GM06990 (cell line): Measurements from ENCODE around the gene NEK1.

Source experiments
- DNase-seq: peaks from one replicate; pipeline ENCODE4 v3.0.0-alpha.2; 2011; ENCODE audit not compliant: insufficient read length; ENCODE audit errors: extremely low read depth
- H3K27me3 ChIP-seq: replicated peaks from 2 replicates; pipeline ENCODE4 v1.6.0; 2011; ENCODE audit warnings: low read length; ENCODE audit not compliant: control insufficient read depth, insufficient read depth
- H3K36me3 ChIP-seq: 2 replicates; pipeline ENCODE4 v1.5.1; 2011; ENCODE audit warnings: low read length; ENCODE audit not compliant: control insufficient read depth, insufficient read depth
- H3K4me3 ChIP-seq: replicated peaks from 2 replicates; pipeline ENCODE4 v1.5.1; 2011; ENCODE audit warnings: low read depth, mild to moderate bottlenecking, control low read depth, low read length
- TF ChIP-seq, protein P1 (sequence below): IDR thresholded peaks from 2 replicates; pipeline ENCODE4 v1.5.1; 2011; ENCODE audit warnings: low read length, control low read depth, mild to moderate bottlenecking, inconsistent platforms; ENCODE audit not compliant: insufficient read depth, poor library complexity, severe bottlenecking

Gene NEK1

DNA sequence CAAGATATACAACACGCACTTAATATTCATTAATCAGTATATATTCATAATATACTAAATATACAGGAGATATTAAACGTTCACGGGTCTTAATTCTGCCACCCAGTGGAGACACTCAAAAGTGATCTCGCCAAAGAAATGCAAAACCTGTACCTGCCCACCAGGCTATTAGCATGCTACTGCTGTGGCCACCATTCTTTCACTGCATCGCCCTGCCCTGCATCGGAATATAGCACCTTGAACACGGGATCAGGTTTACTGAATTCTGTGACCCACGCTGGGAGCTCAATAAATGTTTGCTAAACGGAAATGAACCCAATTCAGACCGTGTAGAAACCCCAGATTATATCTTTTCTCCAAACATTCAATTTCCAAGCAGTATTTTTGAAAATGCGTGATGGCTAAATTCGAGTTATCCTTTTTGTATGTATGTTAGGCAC, 7.2 kb upstream of the NEK1 start:
- TF ChIP-seq, protein P1, sequence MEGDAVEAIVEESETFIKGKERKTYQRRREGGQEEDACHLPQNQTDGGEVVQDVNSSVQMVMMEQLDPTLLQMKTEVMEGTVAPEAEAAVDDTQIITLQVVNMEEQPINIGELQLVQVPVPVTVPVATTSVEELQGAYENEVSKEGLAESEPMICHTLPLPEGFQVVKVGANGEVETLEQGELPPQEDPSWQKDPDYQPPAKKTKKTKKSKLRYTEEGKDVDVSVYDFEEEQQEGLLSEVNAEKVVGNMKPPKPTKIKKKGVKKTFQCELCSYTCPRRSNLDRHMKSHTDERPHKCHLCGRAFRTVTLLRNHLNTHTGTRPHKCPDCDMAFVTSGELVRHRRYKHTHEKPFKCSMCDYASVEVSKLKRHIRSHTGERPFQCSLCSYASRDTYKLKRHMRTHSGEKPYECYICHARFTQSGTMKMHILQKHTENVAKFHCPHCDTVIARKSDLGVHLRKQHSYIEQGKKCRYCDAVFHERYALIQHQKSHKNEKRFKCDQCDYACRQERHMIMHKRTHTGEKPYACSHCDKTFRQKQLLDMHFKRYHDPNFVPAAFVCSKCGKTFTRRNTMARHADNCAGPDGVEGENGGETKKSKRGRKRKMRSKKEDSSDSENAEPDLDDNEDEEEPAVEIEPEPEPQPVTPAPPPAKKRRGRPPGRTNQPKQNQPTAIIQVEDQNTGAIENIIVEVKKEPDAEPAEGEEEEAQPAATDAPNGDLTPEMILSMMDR: peak; percentile 51
- Histone ChIP-seq H3K27me3 (no peaks in the 10 kb centered on the region), H3K36me3 (no peaks in the 10 kb centered on the region), H3K4me3 (peak overlapping the region; percentile 71)
- no peak for DNase-seq

- H3K36me3 ChIP-seq: no peaks in the 10 kb centered on the region
- DNase-seq: no peak
- H3K27me3 ChIP-seq: no peaks in the 10 kb centered on the region
- H3K4me3 ChIP-seq: peak overlapping the region; percentile 71
- TF ChIP-seq, protein P1: no peak
Observed at GRCh38 chr4:169618986-169619385, 6.6 kb upstream of the NEK1 start.

DNA sequence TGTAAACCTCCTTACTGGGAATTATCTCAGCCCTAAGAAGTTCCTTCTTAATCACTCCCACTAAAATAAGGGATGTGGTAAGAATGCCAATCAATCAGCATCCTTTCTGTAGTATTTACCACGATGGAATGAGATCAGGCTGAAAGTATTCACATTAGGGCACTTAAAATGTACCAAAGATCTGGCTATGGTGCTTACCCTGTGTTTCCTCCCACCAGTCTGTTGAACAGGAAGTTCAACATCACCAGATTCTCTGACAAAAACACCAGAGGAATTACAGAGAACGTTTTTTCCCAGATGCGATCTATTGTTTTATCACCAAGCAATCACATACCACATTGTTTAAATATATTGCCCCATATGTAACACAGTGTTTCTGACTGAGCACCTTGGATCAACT, 5.9 kb upstream of the NEK1 start:
- no peak for DNase-seq
- Histone ChIP-seq H3K36me3 (no peaks in the 10 kb centered on the region), H3K27me3 (no peaks in the 10 kb centered on the region), H3K4me3 (no peak overlapping the region)
- TF ChIP-seq, protein P1: no peak

DNA sequence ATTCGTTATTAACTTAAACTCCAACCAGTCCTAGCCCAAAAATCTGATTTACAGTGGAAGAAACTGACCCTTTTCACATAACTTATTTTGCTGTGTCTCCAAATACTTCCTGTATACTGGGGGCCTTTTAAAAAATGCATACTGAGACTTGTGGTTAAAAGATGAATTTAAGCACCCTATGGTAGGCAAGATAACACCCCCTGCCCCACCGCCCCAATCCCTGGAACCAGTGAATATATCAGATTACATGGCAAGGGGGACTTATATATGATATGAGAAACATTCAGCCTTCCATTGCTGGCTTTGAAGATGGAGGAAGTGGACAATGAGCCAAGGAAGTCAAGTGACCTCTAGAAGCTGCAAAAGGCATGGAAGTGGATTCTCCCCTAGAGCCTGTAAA, 4.9 kb upstream of the NEK1 start:
- no peak for DNase-seq
- TF ChIP-seq, protein P1: no peak
- Histone ChIP-seq H3K27me3 (no peaks in the 10 kb centered on the region), H3K36me3 (no peaks in the 10 kb centered on the region), H3K4me3 (no peak overlapping the region)

DNA sequence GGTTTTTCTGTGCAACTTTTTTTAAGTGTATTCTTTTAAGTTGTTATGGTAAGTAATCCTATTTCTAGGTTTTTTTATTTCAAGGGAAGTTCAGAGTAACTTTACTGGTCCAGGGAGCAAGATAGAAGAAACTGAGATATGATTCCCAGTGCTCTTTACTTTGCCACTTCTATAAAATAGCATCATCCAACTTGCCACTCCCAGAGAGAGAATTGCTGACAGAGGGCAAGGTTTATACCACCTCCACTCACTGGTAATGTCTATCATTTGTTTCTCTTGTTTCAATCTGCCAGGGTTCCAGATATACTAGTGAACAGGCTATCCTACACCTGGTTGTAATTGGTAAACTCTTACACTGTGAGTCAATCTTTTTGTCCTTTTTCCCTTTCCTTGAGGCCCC, 4.5 kb upstream of the NEK1 start:
- DNase-seq: no peak
- Histone ChIP-seq H3K27me3 (no peaks in the 10 kb centered on the region), H3K4me3 (no peak overlapping the region), H3K36me3 (no peaks in the 10 kb centered on the region)
- TF ChIP-seq, protein P1: no peak

- TF ChIP-seq, protein P1: no peak
- no peaks in the 10 kb centered on the region for H3K27me3 ChIP-seq
- H3K36me3 ChIP-seq: no peaks in the 10 kb centered on the region
- H3K4me3 ChIP-seq: no peak overlapping the region
- no peak for DNase-seq
Observed at GRCh38 chr4:169615467-169616106, 3.2 kb upstream of the NEK1 start.
